Measurements from ENCODE around the gene CAMK2D.

DNA sequence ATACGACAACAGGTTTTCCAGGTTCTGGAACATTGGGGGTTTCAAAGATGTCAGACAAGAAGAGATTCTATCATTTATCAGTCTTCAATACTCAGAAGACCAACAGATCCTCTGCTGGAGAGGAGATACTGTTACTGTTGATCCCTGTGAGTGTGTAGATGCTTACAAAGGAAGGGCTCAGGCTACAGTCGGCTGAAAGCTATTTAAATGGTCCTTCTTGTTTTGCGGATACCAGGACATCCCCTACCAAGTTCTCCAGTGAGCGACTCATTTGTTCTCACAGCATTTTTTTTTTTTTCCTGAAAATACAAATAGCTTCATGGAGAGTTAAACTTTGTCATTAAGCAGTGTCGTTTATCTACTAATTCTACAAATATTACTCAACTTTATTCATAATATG lies 201.6 kb downstream of the CAMK2D start:
- TF ChIP-seq, protein P1, sequence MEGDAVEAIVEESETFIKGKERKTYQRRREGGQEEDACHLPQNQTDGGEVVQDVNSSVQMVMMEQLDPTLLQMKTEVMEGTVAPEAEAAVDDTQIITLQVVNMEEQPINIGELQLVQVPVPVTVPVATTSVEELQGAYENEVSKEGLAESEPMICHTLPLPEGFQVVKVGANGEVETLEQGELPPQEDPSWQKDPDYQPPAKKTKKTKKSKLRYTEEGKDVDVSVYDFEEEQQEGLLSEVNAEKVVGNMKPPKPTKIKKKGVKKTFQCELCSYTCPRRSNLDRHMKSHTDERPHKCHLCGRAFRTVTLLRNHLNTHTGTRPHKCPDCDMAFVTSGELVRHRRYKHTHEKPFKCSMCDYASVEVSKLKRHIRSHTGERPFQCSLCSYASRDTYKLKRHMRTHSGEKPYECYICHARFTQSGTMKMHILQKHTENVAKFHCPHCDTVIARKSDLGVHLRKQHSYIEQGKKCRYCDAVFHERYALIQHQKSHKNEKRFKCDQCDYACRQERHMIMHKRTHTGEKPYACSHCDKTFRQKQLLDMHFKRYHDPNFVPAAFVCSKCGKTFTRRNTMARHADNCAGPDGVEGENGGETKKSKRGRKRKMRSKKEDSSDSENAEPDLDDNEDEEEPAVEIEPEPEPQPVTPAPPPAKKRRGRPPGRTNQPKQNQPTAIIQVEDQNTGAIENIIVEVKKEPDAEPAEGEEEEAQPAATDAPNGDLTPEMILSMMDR (IDR thresholded peaks at IDR 0.05; ENCODE audit: low read length): no peak
- no peak for TF ChIP-seq EZH2 (optimal IDR thresholded peaks at IDR 0.05; ENCODE audit: low read depth, low read length)
